Measurements from ENCODE around the gene EML6. TPM values are rescaled to one million over a fixed set of nuclear protein-coding genes. Genes with fewer than 3 reads are reported as not detected.

EML6 gene
- total RNA-seq, 4 donors from 2014 or later, result 1.2 to 4.4 (median 3.1) TPM

DNA sequence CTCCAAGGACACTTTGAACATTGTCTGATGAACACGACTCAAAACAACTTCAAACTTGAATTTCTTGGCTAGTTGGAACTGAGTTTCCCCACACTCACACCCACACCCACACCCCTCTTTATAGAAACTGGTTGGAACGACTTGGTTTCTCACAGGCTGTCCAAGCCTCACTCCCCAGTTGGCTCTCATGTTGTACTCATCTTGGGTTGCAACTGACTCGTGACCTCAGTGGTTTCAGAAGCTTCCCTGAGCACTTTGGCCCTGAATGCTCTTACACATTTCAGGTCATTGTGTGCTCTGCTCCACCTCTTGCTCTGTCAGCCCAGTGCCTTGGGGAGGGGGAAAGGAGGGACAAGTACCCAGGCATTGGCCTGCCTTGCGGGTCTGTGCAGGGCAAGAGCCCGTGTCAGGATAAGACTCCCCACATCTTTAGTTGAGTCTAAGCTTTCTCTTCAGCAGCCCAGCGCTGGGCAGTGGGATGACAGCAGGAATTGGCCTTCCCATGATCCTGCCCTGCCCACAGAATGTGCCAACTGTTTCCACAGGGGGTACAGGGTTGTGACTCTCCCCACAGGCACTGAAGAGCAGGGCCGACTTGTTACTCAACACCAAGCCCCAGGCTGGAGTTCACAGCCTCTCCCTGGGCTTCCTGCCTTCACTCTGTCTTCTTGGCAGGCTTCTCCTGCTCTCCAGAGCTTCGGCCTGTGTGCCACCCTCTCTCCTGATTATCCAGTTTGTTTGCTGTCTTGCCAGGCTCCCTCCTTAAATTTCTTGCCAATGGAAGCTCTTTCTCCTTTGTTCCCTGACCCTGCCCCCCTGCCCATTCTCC is 222.1 kb downstream of the EML6 start:
- H3K4me3 ChIP-seq, result peak overlapping the region in 1 of 4 donors; percentile 7
- TF ChIP-seq, protein P1, sequence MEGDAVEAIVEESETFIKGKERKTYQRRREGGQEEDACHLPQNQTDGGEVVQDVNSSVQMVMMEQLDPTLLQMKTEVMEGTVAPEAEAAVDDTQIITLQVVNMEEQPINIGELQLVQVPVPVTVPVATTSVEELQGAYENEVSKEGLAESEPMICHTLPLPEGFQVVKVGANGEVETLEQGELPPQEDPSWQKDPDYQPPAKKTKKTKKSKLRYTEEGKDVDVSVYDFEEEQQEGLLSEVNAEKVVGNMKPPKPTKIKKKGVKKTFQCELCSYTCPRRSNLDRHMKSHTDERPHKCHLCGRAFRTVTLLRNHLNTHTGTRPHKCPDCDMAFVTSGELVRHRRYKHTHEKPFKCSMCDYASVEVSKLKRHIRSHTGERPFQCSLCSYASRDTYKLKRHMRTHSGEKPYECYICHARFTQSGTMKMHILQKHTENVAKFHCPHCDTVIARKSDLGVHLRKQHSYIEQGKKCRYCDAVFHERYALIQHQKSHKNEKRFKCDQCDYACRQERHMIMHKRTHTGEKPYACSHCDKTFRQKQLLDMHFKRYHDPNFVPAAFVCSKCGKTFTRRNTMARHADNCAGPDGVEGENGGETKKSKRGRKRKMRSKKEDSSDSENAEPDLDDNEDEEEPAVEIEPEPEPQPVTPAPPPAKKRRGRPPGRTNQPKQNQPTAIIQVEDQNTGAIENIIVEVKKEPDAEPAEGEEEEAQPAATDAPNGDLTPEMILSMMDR (IDR thresholded peaks at IDR 0.05), result no peak
- DNase-seq, result no peak
- no peaks in the 10 kb centered on the region for H3K27me3 ChIP-seq
- H3K4me1 ChIP-seq, result peaks cover 16 to 49% (median 25%) of the 10 kb centered on the region in 3 donors
- peak overlapping the region; percentile 82 to 90 (median 86) for H3K27ac ChIP-seq
- intact Hi-C loops (cut with DNase I), result no loop called here
- 20 to 26% methylated on average over 5 to 8 of the region's 8 CpGs for WGBS, 2 donors
- no peaks in the 10 kb centered on the region for H3K36me3 ChIP-seq
- no peaks in the 10 kb centered on the region for H3K9me3 ChIP-seq

DNA sequence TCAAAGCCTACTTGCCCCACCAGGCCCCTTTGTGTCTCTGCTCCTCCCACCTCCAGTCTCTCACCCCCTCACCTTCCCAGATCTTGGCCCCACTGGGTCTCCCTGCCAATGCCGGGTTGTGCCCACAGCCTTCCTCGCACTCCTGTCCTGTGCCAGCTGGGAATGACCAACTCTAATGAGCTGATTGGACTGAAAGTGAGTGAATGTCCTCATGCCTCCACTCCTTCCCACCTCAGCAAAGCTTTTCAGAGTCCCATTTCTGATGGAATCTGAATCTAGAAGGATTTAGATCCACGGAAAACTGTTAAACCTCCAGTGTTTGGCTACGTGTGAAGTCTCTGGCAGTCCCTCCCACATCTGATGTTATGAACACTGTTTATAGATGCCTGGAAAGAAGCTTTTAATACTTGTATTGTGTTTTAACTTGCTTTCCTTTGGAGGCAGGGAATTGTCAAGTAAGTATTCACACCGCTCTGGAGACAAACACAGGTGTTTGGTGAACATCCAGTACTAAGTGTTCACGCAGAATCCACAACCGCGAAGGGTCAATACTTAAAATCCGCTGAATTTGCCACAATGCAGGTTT is 222.9 kb downstream of the EML6 start:
- 48 to 49% methylated on average over 9 of the region's 9 CpGs for WGBS, 2 donors
- TF ChIP-seq, protein P1 (IDR thresholded peaks at IDR 0.05), result no peak
- TF ChIP-seq POLR2A (IDR thresholded peaks at IDR 0.05), result no peak
- Histone ChIP-seq H3K36me3 (no peaks in the 10 kb centered on the region), H3K4me1 (peaks cover 16 to 49% (median 25%) of the 10 kb centered on the region in 3 donors), H3K27ac (peak overlapping the region; percentile 82 to 90 (median 86)), H3K4me3 (peak overlapping the region in 1 of 4 donors; percentile 2), H3K27me3 (no peaks in the 10 kb centered on the region), H3K9me3 (no peaks in the 10 kb centered on the region)
- intact Hi-C loops (cut with DNase I), result no loop called here
- DNase-seq, result no peak

DNA sequence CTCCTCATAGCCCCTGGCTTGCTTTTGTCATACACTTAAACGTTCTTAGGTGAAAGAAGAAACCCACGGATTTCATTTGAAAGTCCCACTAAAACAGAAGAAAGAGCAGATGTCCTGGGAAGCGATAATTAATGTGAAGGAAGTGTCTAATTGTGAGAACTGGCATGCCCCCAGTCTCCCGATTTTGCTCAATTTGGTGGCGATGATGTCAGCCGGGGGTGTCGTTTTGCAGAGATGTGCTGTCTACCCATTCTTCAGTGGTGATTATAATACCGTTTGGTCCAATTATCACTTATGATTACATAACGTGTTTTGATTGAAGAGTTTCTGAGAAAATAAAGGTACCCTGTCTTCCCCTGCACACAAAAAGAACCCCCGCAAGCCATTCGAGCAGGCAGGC is 223.7 kb downstream of the EML6 start:
- no peak for TF ChIP-seq POLR2A (IDR thresholded peaks at IDR 0.05)
- TF ChIP-seq, protein P1 (IDR thresholded peaks at IDR 0.05), result no peak
- WGBS, 2 donors, result 73 to 79% methylated on average over 11 of the region's 11 CpGs
- H3K27me3 ChIP-seq, result no peaks in the 10 kb centered on the region
- no peak for DNase-seq
- H3K36me3 ChIP-seq, result no peaks in the 10 kb centered on the region
- intact Hi-C loops (cut with DNase I), result no loop called here
- H3K4me3 ChIP-seq, result no peak overlapping the region
- peaks cover 16 to 49% (median 25%) of the 10 kb centered on the region in 3 donors for H3K4me1 ChIP-seq
- H3K27ac ChIP-seq, result peak overlapping the region in 2 of 4 donors; percentile 88 to 90
- no peaks in the 10 kb centered on the region for H3K9me3 ChIP-seq

DNA sequence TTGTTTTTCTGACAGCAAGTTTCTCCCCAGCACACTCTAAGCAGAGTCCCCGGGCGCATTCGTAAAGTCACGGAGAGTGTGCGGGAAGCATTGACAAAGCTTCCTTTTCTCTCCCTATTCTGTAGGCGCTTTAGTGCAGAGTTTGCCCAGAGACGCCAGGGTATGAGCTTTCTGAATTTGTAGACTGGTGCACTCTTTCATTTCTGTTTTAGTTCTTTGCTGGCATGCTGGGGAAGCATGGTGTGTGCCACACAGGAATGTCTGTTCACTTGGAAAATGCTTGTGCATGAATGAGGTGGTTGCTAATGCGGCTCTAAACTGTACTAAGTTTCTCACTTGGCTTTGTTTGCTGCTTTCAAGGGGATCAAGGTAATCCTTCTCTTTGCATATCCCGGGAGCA is 224.2 kb downstream of the EML6 start:
- DNase-seq, result no peak
- TF ChIP-seq, protein P1 (IDR thresholded peaks at IDR 0.05), result no peak
- TF ChIP-seq POLR2A (IDR thresholded peaks at IDR 0.05), result no peak
- intact Hi-C loops (cut with DNase I), result no loop called here
- peak overlapping the region in 2 of 4 donors; percentile 88 to 90 for H3K27ac ChIP-seq
- H3K9me3 ChIP-seq, result no peaks in the 10 kb centered on the region
- H3K36me3 ChIP-seq, result no peaks in the 10 kb centered on the region
- no peak overlapping the region for H3K4me3 ChIP-seq
- H3K4me1 ChIP-seq, result peaks cover 16 to 49% (median 25%) of the 10 kb centered on the region in 3 donors
- H3K27me3 ChIP-seq, result no peaks in the 10 kb centered on the region
- WGBS, 2 donors, result 84 to 90% methylated on average over 9 of the region's 9 CpGs

DNA sequence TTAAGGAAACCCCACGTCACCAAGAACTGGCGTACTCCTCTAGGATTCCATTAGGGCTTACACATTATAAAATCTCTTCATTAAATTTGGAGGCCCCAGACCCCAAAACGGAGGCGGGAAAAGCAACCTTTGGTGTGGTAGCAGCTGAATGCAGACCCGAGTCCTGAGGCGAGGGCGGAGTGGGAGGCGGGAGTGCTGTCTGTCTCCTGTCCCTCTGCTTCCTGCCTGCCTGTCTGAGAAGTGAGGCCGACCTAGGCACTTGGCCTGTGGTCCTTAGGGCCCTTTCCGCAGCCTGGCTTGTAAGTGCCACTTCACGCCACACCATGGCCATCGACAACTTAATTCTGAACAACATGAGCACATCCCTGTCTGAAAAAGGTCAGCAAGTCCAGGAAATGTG is 224.7 kb downstream of the EML6 start:
- peaks cover 16 to 49% (median 25%) of the 10 kb centered on the region in 3 donors for H3K4me1 ChIP-seq
- TF ChIP-seq, protein P1 (IDR thresholded peaks at IDR 0.05), result no peak
- TF ChIP-seq POLR2A (IDR thresholded peaks at IDR 0.05), result no peak
- 65 to 93% methylated on average over 4 to 8 of the region's 12 CpGs for WGBS, 2 donors
- H3K36me3 ChIP-seq, result no peaks in the 10 kb centered on the region
- intact Hi-C loops (cut with DNase I), result no loop called here
- H3K4me3 ChIP-seq, result no peak overlapping the region
- H3K9me3 ChIP-seq, result no peaks in the 10 kb centered on the region
- H3K27me3 ChIP-seq, result no peaks in the 10 kb centered on the region
- no peak for DNase-seq
- H3K27ac ChIP-seq, result peak overlapping the region in 2 of 4 donors; percentile 88 to 90
